HepG2 (cell line): ENCODE results near the gene IL5RA. TPM values are rescaled to one million over a fixed set of nuclear protein-coding genes. Genes with fewer than 3 reads are reported as not detected.

Source experiments
- AHDC1 ChIP-seq: sonication (generic); formaldehyde crosslinking; IDR thresholded peaks from 2 replicates; pipeline ENCODE4 v1.5.1; 2020; ENCODE audit warnings: mild to moderate bottlenecking, missing genetic modification reagents, borderline replicate concordance
- GPBP1L1 ChIP-seq: sonication (generic); formaldehyde crosslinking; IDR thresholded peaks from 2 replicates; pipeline ENCODE4 v1.5.0; 2020; ENCODE audit warnings: mild to moderate bottlenecking, missing genetic modification reagents
- HNF4G ChIP-seq, 2 experiments: sonication (generic) in 1 of 2; formaldehyde crosslinking in 1 of 2; IDR thresholded peaks; 2 replicates each; pipeline versions ENCODE4 v1.4.0 to v1.6.1; 2011 to 2020; ENCODE audit warnings: borderline replicate concordance in 2 of 2, low read depth in 2 of 2, mild to moderate bottlenecking in 2 of 2, low read length in 1 of 2, missing genetic modification reagents in 1 of 2, moderate library complexity in 1 of 2
- LCORL ChIP-seq, 2 experiments: fragments of 450-650 bp in 1 of 2; sonication (generic) in 1 of 2; formaldehyde crosslinking in 1 of 2; IDR thresholded peaks; 2 replicates each; pipeline versions ENCODE4 v1.5.0 to v1.6.1; 2017 to 2020; ENCODE audit warnings: antibody characterized with exemption in 1 of 2, missing genetic modification reagents in 1 of 2
- REL ChIP-seq: sonication (generic); formaldehyde crosslinking; conservative IDR thresholded peaks from 2 replicates; pipeline ENCODE4 v1.8.0; 2022; ENCODE audit warnings: mild to moderate bottlenecking, missing genetic modification reagents, moderate library complexity
- REPIN1 ChIP-seq: sonication (generic); formaldehyde crosslinking; IDR thresholded peaks from 2 replicates; pipeline ENCODE4 v1.8.0; 2022; ENCODE audit warnings: missing genetic modification reagents, low read depth, mild to moderate bottlenecking, borderline replicate concordance
- RERE ChIP-seq: IDR thresholded peaks from 2 replicates; pipeline ENCODE4 v1.6.1; 2016; ENCODE audit warnings: low read depth, missing genetic modification reagents, missing compliant biosample characterization
- SNAPC5 ChIP-seq: sonication (generic); formaldehyde crosslinking; IDR thresholded peaks from 2 replicates; pipeline ENCODE4 v1.8.1; 2023; ENCODE audit warnings: mild to moderate bottlenecking, missing genetic modification reagents, borderline replicate concordance
- ZNF414 ChIP-seq: sonication (generic); formaldehyde crosslinking; IDR thresholded peaks from 2 replicates; pipeline ENCODE4 v1.5.0; 2020; ENCODE audit warnings: missing genetic modification reagents
- ZNF75D ChIP-seq: sonication (generic); formaldehyde crosslinking; IDR thresholded peaks from 2 replicates; pipeline ENCODE4 v1.8.1; 2023; ENCODE audit warnings: missing genetic modification reagents, mild to moderate bottlenecking, borderline replicate concordance
- ZNF788 ChIP-seq: sonication (generic); formaldehyde crosslinking; IDR thresholded peaks from 2 replicates; pipeline ENCODE4 v1.5.0; 2020; ENCODE audit warnings: mild to moderate bottlenecking, missing genetic modification reagents, borderline replicate concordance
- polyA plus RNA-seq, 8 experiments: library from polyadenylated mRNA; depleted of rRNA in 3 of 8; stranded (reverse) in 7 of 8; unstranded in 1 of 8; fragments of >200 nt; fragmentation: Illumina TruSeq in 4 of 8; extraction: Trizol in 4 of 8; gene quantifications; 2 replicates each; pipeline versions ENCODE4 v1.2.1 to v1.2.3, GENCODE V29; 2011 to 2016; ENCODE audit warnings: low read depth in 4 of 8, missing spikeins in 1 of 8, mixed read lengths in 1 of 8; ENCODE audit not compliant: insufficient read depth in 1 of 8
- total RNA-seq, 5 experiments: library from RNA; depleted of rRNA; stranded (reverse); fragments of >200 nt; fragmentation: Illumina TruSeq; extraction: Trizol; gene quantifications; 2 replicates each; pipeline ENCODE4 v1.2.3, GENCODE V29; 2016; ENCODE audit warnings: low read depth in 1 of 5

IL5RA gene
- total and polyA plus RNA-seq, 2 of the 13 experiments (the other 11 are each of a cell fraction or from before 2014, with no cell fraction given): not detected

GRCh38 chr3:3126477-3127431, 16.6 kb upstream of the IL5RA start, which contains the start of gene TRNT1 (continued):
- TF ChIP-seq HNF4G (IDR thresholded peaks at IDR 0.05; ENCODE audit: borderline replicate concordance, low read depth, low read length) (no peak), HNF4G (CRISPR knock-in tag; IDR thresholded peaks at IDR 0.05; ENCODE audit: borderline replicate concordance, low read depth) (peak; percentile 39; the same call in 1 of the 2 replicates), REPIN1 (CRISPR knock-in tag) (peak; percentile 77), LCORL (IDR thresholded peaks at IDR 0.05) (no peak), LCORL (CRISPR knock-in tag; IDR thresholded peaks at IDR 0.05) (peak; percentile 80; the same call in 1 of the 2 replicates), ZNF788 (no peak; the same call in none of the 2 replicates), ZNF75D (CRISPR knock-in tag) (no peak), SNAPC5 (no peak), REL (0 out of 2 replicates have a peak, but pooled peaks have one; percentile 46), RERE (CRISPR knock-in tag) (no peak), GPBP1L1 (CRISPR knock-in tag) (no peak), ZNF414 (CRISPR knock-in tag) (peak; percentile 71), AHDC1 (CRISPR knock-in tag) (0 out of 2 replicates have a peak, but pooled peaks have one; percentile 0)
